ENCODE results near the gene CHST6. TPM values are rescaled to one million over a fixed set of nuclear protein-coding genes. Genes with fewer than 3 reads are reported as not detected.
"Not testable (repeated sequence)": the region's sequence is repeated elsewhere in the genome, so short reads cannot be mapped to it uniquely, and the experiment has no call there.

Gene CHST6
- total RNA-seq, 2 donors from 2014 or later, result 2.8 to 3.5 TPM

GRCh38 chr16:75514296-75514695 is 19.1 kb upstream of the CHST6 start:
- Histone ChIP-seq H3K27me3 (no peaks in the 10 kb centered on the region), H3K4me1 (peaks cover 0 to 7% of the 10 kb centered on the region in 2 donors), H3K4me3 (no peak overlapping the region), H3K9me3 (no peaks in the 10 kb centered on the region), H3K36me3 (no peaks in the 10 kb centered on the region), H3K27ac (no peak overlapping the region)
- no peak for DNase-seq (ENCODE audit: low spot score)
- TF ChIP-seq CTCF (IDR thresholded peaks at IDR 0.05), result no peak

- no peak for TF ChIP-seq CTCF (IDR thresholded peaks at IDR 0.05)
- H3K27me3 ChIP-seq, result no peaks in the 10 kb centered on the region
- H3K27ac ChIP-seq, result peak overlapping the region in 1 of 2 donors; percentile 70
- H3K4me1 ChIP-seq, result peaks cover 0 to 8% of the 10 kb centered on the region in 2 donors
- H3K9me3 ChIP-seq, result no peaks in the 10 kb centered on the region
- no peaks in the 10 kb centered on the region for H3K36me3 ChIP-seq
- H3K4me3 ChIP-seq, result no peak overlapping the region
- DNase-seq (ENCODE audit: low spot score), result peak; percentile 90
Observed at GRCh38 chr16:75506574-75506973, 11.3 kb upstream of the CHST6 start.

GRCh38 chr16:75506107-75506506 is 10.9 kb upstream of the CHST6 start:
- H3K9me3 ChIP-seq, result no peaks in the 10 kb centered on the region
- no peak for DNase-seq (ENCODE audit: low spot score)
- no peaks in the 10 kb centered on the region for H3K36me3 ChIP-seq
- H3K27me3 ChIP-seq, result no peaks in the 10 kb centered on the region
- H3K4me1 ChIP-seq, result peaks cover 0 to 8% of the 10 kb centered on the region in 2 donors
- peak overlapping the region in 1 of 2 donors; percentile 70 for H3K27ac ChIP-seq
- TF ChIP-seq CTCF (IDR thresholded peaks at IDR 0.05), result no peak
- no peak overlapping the region for H3K4me3 ChIP-seq

GRCh38 chr16:75503801-75504200 is 8.6 kb upstream of the CHST6 start:
- TF ChIP-seq CTCF (IDR thresholded peaks at IDR 0.05), result no peak
- peaks cover 0 to 13% of the 10 kb centered on the region in 2 donors for H3K4me1 ChIP-seq
- no peak for DNase-seq (ENCODE audit: low spot score)
- no peaks in the 10 kb centered on the region for H3K27me3 ChIP-seq
- no peak overlapping the region for H3K27ac ChIP-seq
- no peaks in the 10 kb centered on the region for H3K36me3 ChIP-seq
- H3K4me3 ChIP-seq, result no peak overlapping the region
- H3K9me3 ChIP-seq, result no peaks in the 10 kb centered on the region

GRCh38 chr16:75502916-75503605 is 7.8 kb upstream of the CHST6 start:
- Histone ChIP-seq H3K27ac (peak overlapping the region in 1 of 2 donors; percentile 5), H3K36me3 (no peaks in the 10 kb centered on the region), H3K4me3 (no peak overlapping the region), H3K9me3 (no peaks in the 10 kb centered on the region), H3K4me1 (peaks cover 0 to 18% of the 10 kb centered on the region in 2 donors), H3K27me3 (no peaks in the 10 kb centered on the region)
- no peak for TF ChIP-seq CTCF (IDR thresholded peaks at IDR 0.05)
- no peak for DNase-seq (ENCODE audit: low spot score)

GRCh38 chr16:75501820-75502219 is 6.6 kb upstream of the CHST6 start:
- Histone ChIP-seq H3K4me1 (peaks cover 0 to 18% of the 10 kb centered on the region in 2 donors), H3K27ac (peak overlapping the region in 1 of 2 donors; percentile 64)
- not testable (repeated sequence) for DNase-seq (ENCODE audit: low spot score); H3K27me3 ChIP-seq; H3K4me3 ChIP-seq; H3K9me3 ChIP-seq; H3K36me3 ChIP-seq
